GM19239 (cell line): ENCODE data around the gene NOVA2.

Experiments used
- DNase-seq: peaks from one replicate; pipeline ENCODE4 v3.0.0; 2011; ENCODE audit warnings: low spot score; ENCODE audit not compliant: insufficient read length
- FAIRE-seq: peaks from 2 replicates; lab custom pipeline; 2011; peaks lifted over from hg19 to GRCh38; lab: Jason Lieb, UNC

NOVA2 gene

DNA sequence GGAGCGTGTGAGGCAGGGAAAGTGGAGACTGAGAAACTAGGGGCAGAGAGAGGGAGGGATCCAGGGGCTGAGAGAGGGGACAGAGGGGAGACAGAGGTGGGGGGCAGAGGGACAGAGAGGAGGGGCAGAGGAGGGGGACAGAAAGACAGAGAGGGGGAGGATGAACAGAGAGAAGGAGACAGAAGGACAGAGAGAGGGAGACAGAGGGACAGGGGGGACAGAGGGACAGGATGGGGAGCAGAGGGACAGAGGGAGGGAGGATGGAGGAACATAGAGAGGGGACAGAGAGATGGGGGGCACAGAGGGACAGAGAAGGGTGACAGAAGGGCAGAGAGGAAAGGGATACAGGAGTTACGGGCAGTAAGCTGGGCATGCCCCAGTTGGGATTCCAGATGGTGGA is 44.4 kb downstream of the NOVA2 start:
- DNase-seq (no peak), FAIRE-seq (no peak)

GRCh38 chr19:45927565-45928261 is 46.0 kb downstream of the NOVA2 start:
- FAIRE-seq, result peak; percentile 98
- DNase-seq, result peak; percentile 98

DNA sequence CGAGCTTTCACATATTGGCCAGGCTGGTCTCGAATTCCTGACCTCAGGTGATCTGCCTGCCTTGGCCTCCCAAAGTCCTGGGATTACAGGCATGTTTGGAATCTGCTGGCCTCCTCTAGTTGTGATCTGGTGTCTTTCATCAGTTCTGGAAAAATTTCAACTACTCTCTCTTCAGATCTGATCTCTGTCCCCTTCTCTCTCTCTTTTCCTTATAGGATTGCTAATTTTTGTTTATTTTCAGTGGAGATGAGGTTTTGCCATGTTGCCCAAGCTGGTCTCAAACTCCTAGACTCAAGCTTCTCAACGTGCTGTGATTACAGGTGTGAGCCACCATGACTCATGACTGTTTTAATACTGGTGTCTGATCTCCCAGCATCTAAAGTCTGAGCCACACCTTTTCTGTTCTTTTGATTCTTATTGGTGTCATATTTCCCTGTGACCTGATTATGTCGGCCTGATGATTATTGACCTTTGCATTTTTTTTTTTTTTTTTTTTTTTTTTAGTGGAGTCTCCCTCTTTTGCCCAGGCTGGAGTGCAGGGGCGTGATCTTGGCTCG is 48.7 kb downstream of the NOVA2 start:
- no peak for FAIRE-seq
- DNase-seq, result no peak

DNA sequence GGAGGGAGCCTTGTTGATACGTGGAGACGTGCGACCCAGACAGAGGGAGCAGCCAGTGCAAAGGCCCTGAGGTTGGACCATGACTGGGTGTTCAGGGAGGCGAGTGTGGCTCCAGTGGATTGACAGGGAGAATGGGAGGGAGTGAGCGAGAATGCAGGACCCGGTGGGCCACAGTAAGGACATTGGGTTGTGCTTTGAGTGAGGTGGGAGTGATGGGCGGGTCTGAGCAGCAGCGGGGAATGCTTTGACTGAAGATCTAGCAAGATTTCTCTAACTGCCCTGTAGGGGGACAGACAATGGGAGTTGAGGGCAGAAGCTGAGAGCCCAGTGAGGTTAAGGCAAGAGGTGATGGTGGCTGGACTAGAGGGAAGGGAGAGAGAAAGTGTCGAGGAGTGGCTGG is 51.4 kb downstream of the NOVA2 start:
- FAIRE-seq (peak; percentile 14), DNase-seq (no peak)

DNA sequence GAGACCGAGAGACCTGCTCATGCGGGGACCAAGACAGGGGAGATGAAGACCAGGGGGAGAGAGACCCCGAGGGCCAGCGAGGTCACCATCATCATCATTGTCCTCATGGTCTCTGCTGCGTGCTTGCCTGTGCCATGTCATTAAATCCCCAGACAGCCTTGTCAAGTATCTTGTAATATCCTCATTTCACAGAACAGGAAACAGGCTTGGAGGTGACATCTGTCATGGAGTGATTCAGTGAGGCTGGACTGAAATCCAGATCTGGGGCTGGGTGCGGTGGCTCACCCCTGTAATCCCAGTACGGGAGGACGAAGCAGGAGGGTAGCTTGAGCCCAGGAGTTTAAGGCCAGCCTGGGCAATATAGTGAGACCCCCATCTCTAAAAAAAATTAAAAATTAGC is 53.2 kb downstream of the NOVA2 start:
- DNase-seq (no peak), FAIRE-seq (no peak)

- DNase-seq (no peak), FAIRE-seq (no peak)
Observed at GRCh38 chr19:45919678-45920077, 54.0 kb downstream of the NOVA2 start.

DNA sequence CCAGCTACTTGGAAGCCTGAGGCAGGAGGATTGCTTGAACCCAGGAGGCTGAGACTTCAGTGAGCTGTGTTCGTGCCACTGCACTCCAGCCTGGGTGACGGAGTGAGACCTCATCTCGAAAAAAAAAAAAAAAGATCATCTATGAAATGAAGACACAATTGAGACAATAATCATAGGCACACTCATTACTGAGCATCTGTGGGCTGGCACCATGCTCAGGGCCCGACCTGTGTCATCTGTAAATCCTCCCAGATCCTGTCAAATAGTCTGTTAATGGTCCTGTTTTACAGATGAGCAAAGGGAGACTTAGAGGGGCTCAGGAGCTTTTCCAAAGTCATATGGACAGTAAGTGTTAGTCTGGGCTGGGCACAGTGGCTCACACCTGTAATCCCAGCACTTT is 54.9 kb downstream of the NOVA2 start:
- DNase-seq, result no peak
- FAIRE-seq, result no peak

- DNase-seq (no peak), FAIRE-seq (no peak)
Observed at GRCh38 chr19:45917421-45918091, 56.1 kb downstream of the NOVA2 start.

- DNase-seq (no peak), FAIRE-seq (no peak)
Observed at GRCh38 chr19:45913874-45914830, 59.5 kb downstream of the NOVA2 start, which contains the start of gene NANOS2. Gene NANOS2, minus strand, starts transcription at chr19:45914778. Its CDS starts 85 bp downstream, at chr19:45914693.

- FAIRE-seq (no peak), DNase-seq (no peak)
Observed at GRCh38 chr19:45911291-45911690, 62.4 kb downstream of the NOVA2 start.

DNA sequence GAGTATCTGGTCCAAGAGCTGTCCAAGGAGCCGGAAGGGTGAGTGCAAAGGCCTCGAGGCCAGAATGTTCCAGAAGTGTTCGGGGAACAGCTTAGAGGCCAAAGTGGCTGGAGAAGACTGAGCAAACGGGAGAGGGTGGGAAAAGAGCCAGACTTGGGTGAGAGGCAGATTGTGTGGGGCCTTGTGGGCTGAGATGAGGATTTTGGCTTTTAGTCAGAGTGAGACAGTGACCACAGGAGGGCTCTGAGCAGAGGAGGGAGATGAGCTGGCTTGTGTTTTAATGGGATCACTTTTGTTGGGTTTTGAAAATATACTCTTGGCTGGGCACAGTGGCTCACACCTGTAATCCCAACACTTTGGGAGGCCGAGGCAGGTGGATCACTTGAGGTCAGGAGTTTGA is 64.7 kb downstream of the NOVA2 start:
- no peak for FAIRE-seq
- no peak for DNase-seq

DNA sequence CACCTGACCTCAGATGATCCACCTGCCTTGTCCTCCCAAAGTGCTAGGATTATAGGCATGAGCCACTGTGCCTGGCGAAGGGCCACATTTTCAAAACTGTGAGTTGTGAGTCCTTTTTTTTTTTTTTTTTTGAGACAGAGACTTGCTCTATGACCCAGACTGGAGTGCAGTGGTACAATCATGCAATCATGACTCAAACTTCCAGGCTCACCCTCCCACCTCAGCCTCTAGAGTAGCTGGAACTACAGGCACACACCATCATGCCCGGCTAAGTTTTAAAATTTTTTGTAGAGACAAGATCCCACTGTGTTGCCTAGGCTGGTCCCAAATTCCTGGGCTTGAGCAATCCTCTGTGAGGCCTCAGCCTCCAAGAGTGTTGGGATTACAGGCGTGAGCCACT is 67.4 kb downstream of the NOVA2 start:
- FAIRE-seq, result no peak

DNA sequence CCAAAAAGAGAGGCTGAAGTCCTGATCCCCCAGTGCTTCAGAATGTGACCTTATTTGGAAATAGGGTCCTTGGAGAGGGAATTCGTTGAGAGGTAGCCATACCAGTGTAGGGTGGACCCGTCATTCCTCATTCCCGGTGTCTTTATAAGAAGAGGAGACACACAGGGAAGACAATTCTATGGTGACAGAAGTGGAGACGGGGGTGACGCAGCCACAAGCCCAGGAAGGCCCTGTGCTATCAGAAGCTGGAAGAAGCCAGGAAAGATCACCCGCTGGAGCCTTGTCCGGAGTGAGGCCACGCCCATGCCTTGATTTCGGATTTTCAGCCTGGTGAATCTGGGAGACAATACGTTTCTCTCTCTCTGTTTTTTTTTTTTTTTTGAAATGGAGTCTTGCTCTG is 68.7 kb downstream of the NOVA2 start:
- no peak for DNase-seq
- no peak for FAIRE-seq

More for the DNA sequence above, 67.4 kb downstream of the NOVA2 start:
- DNase-seq, result no peak

GRCh38 chr19:45902651-45903625 is 70.7 kb downstream of the NOVA2 start:
- DNase-seq (peak; percentile 99), FAIRE-seq (peak; percentile 98)

DNA sequence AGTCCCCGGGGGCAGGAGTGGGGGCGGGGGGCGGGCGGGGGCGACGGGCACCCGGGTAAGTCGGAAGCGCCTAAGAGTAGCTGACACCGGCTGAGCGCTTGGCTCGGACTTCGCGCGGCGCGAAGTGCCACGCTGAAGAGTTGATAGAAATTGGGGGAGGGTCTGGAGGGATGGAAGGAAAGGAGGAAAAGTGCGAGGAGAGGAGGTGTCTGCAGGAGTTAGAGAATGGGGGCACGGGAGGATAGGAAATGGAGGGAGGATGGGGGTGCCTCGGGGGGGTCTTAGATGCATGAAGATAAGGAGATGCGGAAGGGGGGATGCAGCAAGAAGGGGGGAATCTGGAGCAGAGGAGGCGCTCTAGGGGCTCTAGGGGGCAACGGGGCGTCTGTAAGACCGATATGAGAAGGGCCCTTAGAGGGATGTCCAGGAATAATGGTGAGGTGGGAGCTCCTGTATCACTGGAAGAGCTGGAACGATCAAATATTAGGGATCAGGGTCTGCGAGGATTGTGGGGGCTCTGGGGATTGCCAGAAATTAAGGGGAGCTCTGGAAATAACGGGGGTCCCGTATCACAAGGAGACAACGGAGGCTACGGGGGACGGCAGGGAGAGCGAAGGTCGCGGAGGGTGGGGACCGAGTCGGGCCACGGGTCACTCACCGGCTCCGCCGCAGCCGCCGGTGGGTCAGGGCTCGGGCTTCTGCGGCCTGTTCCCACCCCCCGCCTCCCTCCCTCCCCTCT is 71.6 kb downstream of the NOVA2 start, which contains the start of gene MYPOP:
Gene MYPOP (minus strand): TSS at position 702 of the 739 bp plus-strand sequence. CDS start 840 bp downstream, outside the sequence.
- peak; percentile 35 for FAIRE-seq
- no peak for DNase-seq

GRCh38 chr19:45901432-45901911 is 72.2 kb downstream of the NOVA2 start:
- FAIRE-seq (no peak), DNase-seq (no peak)

- no peak for DNase-seq
- FAIRE-seq, result no peak
Observed at GRCh38 chr19:45900738-45901431, 72.8 kb downstream of the NOVA2 start.
